K562 (cell line): ENCODE results near the gene MINK1. TPM values are rescaled to one million over a fixed set of nuclear protein-coding genes. Genes with fewer than 3 reads are reported as not detected.

ENCODE experiments used
- ARID2 ChIP-seq: fragments of 450-650 bp; IDR thresholded peaks from 2 replicates; pipeline ENCODE4 v1.6.1; 2017; ENCODE audit warnings: antibody characterized with exemption, mild to moderate bottlenecking
- ATF1 ChIP-seq, 2 experiments: fragments of 450-650 bp in 1 of 2; IDR thresholded peaks; 2 replicates each; pipeline ENCODE4 v1.6.1; 2016; ENCODE audit warnings: missing compliant biosample characterization in 1 of 2, missing genetic modification characterization in 1 of 2
- GATAD2A ChIP-seq: fragments of 450-650 bp; IDR thresholded peaks from 2 replicates; pipeline ENCODE4 v1.6.1; 2017
- KHSRP ChIP-seq: fragments of 450-650 bp; IDR thresholded peaks from 2 replicates; pipeline ENCODE4 v1.6.1; 2017
- NELFE ChIP-seq: IDR thresholded peaks from 2 replicates; pipeline ENCODE4 v1.6.1; 2011; ENCODE audit warnings: mild to moderate bottlenecking; ENCODE audit not compliant: insufficient read depth, insufficient read length
- PRMT5 ChIP-seq: sonication (generic); formaldehyde crosslinking; IDR thresholded peaks from 2 replicates; pipeline ENCODE4 v1.5.0; 2020; ENCODE audit warnings: missing genetic modification reagents
- SMARCA5 ChIP-seq: fragments of 450-650 bp; IDR thresholded peaks from 2 replicates; pipeline ENCODE4 v1.6.1; 2016
- ZNF124 ChIP-seq: sonication (generic); formaldehyde crosslinking; IDR thresholded peaks from 2 replicates; pipeline ENCODE4 v1.8.1; 2022; ENCODE audit warnings: missing genetic modification reagents
- polyA plus RNA-seq, 8 experiments: library from polyadenylated mRNA; depleted of rRNA in 4 of 8; stranded (reverse) in 5 of 8; unstranded in 3 of 8; fragments of >200 nt; fragmentation: Nextera tagmentation in 2 of 8; fragmentation: Illumina TruSeq in 1 of 8; extraction: Ambion mirVana in 2 of 8; extraction: Trizol in 1 of 8; gene quantifications; 2 replicates each; pipeline versions ENCODE4 v1.2.1 to v1.2.3, GENCODE V29; 2011 to 2014; ENCODE audit warnings: inconsistent platforms in 1 of 8, missing spikeins in 1 of 8
- total RNA-seq, 7 experiments: library from RNA; depleted of rRNA in 6 of 7; stranded (reverse); fragments of >200 nt in 6 of 7; fragmentation: Illumina TruSeq in 2 of 7; extraction: Trizol in 2 of 7; gene quantifications; 2 replicates each; pipeline versions ENCODE4 v1.2.1 to v1.2.3, GENCODE V29; 2011 to 2021; ENCODE audit warnings: low replicate concordance in 1 of 7
- TF ChIP-seq, protein P1 (sequence below), 2 experiments: IDR thresholded peaks; 2 replicates each; pipeline ENCODE4 v1.6.1; 2012; ENCODE audit warnings: improper control_type of control experiment in 2 of 2, low read depth in 2 of 2, low read length in 2 of 2, borderline replicate concordance in 1 of 2
- TF ChIP-seq, protein P2 (sequence below), 2 experiments: IDR thresholded peaks; 2 replicates each; pipeline ENCODE4 v1.6.1; 2011; ENCODE audit warnings: borderline replicate concordance in 1 of 2, control low read depth in 1 of 2, low read depth in 1 of 2, low read length in 1 of 2, mild to moderate bottlenecking in 1 of 2, mixed read lengths in 1 of 2, moderate library complexity in 1 of 2; ENCODE audit not compliant: insufficient read depth in 1 of 2, insufficient read length in 1 of 2, poor library complexity in 1 of 2, severe bottlenecking in 1 of 2; ENCODE audit errors: extremely low read depth in 1 of 2
- TF ChIP-seq, protein P3 (sequence below): fragments of 250-450 bp; sonication (Bioruptor Pico); IDR thresholded peaks from 2 replicates; pipeline ENCODE4 v1.5.0; 2021; ENCODE audit warnings: mild to moderate bottlenecking, borderline replicate concordance
- TF ChIP-seq, protein P4 (sequence below): fragments of 450-650 bp; formaldehyde crosslinking; conservative IDR thresholded peaks from 2 replicates; pipeline ENCODE4 v1.4.0; 2022; ENCODE audit warnings: mild to moderate bottlenecking, missing genetic modification characterization
- TF ChIP-seq, protein P5 (sequence below), 3 experiments: fragments of 200-800 bp in 1 of 3; fragments of 250-450 bp in 1 of 3; fragments of 450-650 bp in 1 of 3; sonication (Bioruptor Pico) in 1 of 3; sonication (Bioruptor generic) in 1 of 3; formaldehyde crosslinking in 1 of 3; IDR thresholded peaks; 2 replicates each; pipeline versions ENCODE4 v1.6.1 to v1.8.0; 2016 to 2022; ENCODE audit warnings: mild to moderate bottlenecking in 2 of 3, missing genetic modification characterization in 2 of 3, missing compliant biosample characterization in 1 of 3, moderate library complexity in 1 of 3

The MINK1 gene
- total and polyA plus RNA-seq, 9 of the 15 experiments (the other 6 are each of a cell fraction or from before 2014, with no cell fraction given) = 0.11 to 54.2 (median 14.9) TPM

DNA sequence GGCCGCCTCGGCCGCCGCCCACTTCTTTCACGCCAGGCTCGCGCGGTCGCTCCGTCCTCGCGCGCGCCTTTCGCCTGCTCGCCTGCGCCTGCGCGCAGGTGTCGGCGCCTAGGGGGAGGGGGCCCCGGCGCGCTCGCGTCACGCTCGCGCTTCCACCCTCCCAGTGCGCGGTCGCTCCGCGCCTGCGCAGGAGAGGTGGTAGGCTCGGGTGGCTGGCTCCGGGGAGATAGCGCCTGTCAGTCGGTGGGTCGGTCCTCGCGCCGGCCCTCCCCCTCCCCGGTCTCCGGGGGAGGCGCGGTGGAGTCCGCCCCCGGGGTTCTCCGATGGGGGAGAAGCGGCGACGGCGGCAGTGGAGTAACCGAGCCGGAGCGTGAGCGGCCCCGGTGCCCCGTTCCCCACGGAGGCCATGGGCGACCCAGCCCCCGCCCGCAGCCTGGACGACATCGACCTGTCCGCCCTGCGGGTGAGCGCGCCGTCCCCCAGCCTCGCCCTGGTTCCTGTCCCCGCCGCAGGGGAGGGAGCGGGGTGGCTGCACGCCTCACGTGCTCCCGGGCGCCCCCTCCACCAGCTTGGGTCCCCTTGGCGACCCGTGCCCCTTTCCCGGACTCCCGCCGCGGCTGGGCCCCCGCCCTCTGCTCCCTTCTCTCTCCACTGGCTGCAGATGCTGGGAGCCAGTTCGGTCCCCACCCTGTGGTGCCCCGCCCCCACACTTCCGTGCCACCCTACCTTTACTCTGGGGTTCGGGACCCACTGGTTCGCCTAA is at the start of gene MINK1 (continued):
- TF ChIP-seq, protein P1, sequence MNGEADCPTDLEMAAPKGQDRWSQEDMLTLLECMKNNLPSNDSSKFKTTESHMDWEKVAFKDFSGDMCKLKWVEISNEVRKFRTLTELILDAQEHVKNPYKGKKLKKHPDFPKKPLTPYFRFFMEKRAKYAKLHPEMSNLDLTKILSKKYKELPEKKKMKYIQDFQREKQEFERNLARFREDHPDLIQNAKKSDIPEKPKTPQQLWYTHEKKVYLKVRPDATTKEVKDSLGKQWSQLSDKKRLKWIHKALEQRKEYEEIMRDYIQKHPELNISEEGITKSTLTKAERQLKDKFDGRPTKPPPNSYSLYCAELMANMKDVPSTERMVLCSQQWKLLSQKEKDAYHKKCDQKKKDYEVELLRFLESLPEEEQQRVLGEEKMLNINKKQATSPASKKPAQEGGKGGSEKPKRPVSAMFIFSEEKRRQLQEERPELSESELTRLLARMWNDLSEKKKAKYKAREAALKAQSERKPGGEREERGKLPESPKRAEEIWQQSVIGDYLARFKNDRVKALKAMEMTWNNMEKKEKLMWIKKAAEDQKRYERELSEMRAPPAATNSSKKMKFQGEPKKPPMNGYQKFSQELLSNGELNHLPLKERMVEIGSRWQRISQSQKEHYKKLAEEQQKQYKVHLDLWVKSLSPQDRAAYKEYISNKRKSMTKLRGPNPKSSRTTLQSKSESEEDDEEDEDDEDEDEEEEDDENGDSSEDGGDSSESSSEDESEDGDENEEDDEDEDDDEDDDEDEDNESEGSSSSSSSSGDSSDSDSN (IDR thresholded peaks at IDR 0.05; ENCODE audit: borderline replicate concordance in 1 of 2, low read depth in 2 of 2, low read length in 2 of 2) = 0 out of 4 replicates have a peak, but pooled peaks of 1 of the 2 experiments have one; percentile 29
- TF ChIP-seq PRMT5 (CRISPR knock-in tag) (no peak), GATAD2A (no peak; the same call in 1 of the 2 replicates), ARID2 (no peak), SMARCA5 (no peak), KHSRP (no peak), ZNF124 (CRISPR knock-in tag) (no peak), NELFE (no peak), ATF1 (CRISPR knock-in tag; IDR thresholded peaks at IDR 0.05) (no peak), ATF1 (tag; IDR thresholded peaks at IDR 0.05) (peak; percentile 85)
- TF ChIP-seq, protein P2, sequence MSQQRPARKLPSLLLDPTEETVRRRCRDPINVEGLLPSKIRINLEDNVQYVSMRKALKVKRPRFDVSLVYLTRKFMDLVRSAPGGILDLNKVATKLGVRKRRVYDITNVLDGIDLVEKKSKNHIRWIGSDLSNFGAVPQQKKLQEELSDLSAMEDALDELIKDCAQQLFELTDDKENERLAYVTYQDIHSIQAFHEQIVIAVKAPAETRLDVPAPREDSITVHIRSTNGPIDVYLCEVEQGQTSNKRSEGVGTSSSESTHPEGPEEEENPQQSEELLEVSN (IDR thresholded peaks at IDR 0.05; ENCODE audit: borderline replicate concordance in 1 of 2, extremely low read depth in 1 of 2, insufficient read depth in 1 of 2, insufficient read length in 1 of 2, low read depth in 1 of 2, low read length in 1 of 2, poor library complexity in 1 of 2, severe bottlenecking in 1 of 2) = peak in 1 of 2 experiments; percentile 54
- TF ChIP-seq, protein P3, sequence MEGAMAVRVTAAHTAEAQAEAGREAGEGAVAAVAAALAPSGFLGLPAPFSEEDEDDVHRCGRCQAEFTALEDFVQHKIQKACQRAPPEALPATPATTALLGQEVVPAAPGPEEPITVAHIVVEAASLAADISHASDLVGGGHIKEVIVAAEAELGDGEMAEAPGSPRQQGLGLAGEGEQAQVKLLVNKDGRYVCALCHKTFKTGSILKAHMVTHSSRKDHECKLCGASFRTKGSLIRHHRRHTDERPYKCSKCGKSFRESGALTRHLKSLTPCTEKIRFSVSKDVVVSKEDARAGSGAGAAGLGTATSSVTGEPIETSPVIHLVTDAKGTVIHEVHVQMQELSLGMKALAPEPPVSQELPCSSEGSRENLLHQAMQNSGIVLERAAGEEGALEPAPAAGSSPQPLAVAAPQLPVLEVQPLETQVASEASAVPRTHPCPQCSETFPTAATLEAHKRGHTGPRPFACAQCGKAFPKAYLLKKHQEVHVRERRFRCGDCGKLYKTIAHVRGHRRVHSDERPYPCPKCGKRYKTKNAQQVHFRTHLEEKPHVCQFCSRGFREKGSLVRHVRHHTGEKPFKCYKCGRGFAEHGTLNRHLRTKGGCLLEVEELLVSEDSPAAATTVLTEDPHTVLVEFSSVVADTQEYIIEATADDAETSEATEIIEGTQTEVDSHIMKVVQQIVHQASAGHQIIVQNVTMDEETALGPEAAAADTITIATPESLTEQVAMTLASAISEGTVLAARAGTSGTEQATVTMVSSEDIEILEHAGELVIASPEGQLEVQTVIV = no peak
- TF ChIP-seq, protein P4, sequence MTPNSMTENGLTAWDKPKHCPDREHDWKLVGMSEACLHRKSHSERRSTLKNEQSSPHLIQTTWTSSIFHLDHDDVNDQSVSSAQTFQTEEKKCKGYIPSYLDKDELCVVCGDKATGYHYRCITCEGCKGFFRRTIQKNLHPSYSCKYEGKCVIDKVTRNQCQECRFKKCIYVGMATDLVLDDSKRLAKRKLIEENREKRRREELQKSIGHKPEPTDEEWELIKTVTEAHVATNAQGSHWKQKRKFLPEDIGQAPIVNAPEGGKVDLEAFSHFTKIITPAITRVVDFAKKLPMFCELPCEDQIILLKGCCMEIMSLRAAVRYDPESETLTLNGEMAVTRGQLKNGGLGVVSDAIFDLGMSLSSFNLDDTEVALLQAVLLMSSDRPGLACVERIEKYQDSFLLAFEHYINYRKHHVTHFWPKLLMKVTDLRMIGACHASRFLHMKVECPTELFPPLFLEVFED (CRISPR knock-in tag) = no peak
- TF ChIP-seq, protein P5, sequence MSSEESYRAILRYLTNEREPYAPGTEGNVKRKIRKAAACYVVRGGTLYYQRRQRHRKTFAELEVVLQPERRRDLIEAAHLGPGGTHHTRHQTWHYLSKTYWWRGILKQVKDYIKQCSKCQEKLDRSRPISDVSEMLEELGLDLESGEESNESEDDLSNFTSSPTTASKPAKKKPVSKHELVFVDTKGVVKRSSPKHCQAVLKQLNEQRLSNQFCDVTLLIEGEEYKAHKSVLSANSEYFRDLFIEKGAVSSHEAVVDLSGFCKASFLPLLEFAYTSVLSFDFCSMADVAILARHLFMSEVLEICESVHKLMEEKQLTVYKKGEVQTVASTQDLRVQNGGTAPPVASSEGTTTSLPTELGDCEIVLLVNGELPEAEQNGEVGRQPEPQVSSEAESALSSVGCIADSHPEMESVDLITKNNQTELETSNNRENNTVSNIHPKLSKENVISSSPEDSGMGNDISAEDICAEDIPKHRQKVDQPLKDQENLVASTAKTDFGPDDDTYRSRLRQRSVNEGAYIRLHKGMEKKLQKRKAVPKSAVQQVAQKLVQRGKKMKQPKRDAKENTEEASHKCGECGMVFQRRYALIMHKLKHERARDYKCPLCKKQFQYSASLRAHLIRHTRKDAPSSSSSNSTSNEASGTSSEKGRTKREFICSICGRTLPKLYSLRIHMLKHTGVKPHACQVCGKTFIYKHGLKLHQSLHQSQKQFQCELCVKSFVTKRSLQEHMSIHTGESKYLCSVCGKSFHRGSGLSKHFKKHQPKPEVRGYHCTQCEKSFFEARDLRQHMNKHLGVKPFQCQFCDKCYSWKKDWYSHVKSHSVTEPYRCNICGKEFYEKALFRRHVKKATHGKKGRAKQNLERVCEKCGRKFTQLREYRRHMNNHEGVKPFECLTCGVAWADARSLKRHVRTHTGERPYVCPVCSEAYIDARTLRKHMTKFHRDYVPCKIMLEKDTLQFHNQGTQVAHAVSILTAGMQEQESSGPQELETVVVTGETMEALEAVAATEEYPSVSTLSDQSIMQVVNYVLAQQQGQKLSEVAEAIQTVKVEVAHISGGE (CRISPR knock-in tag; IDR thresholded peaks at IDR 0.05) = no peak
